ENCODE measurements around the gene RPRD2.

RPRD2 gene

DNA sequence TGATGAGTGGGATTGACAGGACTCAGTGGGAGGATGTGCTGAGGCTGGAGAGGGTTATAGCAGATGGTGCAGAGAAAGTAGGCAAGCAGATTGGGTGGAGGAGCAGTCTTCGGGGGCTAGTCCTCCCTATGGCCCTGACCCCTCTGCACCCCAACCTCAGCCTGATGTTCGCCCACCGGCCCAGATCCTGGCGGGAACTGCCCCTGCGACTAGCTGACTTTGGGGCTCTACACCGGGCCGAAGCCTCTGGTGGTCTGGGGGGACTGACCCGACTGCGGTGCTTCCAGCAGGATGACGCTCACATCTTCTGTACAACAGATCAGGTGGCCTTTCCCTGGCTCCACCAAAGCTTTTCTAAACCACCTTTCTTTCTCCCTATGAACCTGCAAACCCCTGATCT lies 134.4 kb downstream of the RPRD2 start:
- TF ChIP-seq GABPA (IDR thresholded peaks at IDR 0.05; ENCODE audit: low read depth), result no peak
- no peak for TF ChIP-seq SPI1 (IDR thresholded peaks at IDR 0.05; ENCODE audit: borderline replicate concordance, low read depth)
- TF ChIP-seq, protein P1, sequence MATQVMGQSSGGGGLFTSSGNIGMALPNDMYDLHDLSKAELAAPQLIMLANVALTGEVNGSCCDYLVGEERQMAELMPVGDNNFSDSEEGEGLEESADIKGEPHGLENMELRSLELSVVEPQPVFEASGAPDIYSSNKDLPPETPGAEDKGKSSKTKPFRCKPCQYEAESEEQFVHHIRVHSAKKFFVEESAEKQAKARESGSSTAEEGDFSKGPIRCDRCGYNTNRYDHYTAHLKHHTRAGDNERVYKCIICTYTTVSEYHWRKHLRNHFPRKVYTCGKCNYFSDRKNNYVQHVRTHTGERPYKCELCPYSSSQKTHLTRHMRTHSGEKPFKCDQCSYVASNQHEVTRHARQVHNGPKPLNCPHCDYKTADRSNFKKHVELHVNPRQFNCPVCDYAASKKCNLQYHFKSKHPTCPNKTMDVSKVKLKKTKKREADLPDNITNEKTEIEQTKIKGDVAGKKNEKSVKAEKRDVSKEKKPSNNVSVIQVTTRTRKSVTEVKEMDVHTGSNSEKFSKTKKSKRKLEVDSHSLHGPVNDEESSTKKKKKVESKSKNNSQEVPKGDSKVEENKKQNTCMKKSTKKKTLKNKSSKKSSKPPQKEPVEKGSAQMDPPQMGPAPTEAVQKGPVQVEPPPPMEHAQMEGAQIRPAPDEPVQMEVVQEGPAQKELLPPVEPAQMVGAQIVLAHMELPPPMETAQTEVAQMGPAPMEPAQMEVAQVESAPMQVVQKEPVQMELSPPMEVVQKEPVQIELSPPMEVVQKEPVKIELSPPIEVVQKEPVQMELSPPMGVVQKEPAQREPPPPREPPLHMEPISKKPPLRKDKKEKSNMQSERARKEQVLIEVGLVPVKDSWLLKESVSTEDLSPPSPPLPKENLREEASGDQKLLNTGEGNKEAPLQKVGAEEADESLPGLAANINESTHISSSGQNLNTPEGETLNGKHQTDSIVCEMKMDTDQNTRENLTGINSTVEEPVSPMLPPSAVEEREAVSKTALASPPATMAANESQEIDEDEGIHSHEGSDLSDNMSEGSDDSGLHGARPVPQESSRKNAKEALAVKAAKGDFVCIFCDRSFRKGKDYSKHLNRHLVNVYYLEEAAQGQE (IDR thresholded peaks at IDR 0.05; ENCODE audit: insufficient replicate concordance, low read depth), result no peak
- TF ChIP-seq, protein P2, sequence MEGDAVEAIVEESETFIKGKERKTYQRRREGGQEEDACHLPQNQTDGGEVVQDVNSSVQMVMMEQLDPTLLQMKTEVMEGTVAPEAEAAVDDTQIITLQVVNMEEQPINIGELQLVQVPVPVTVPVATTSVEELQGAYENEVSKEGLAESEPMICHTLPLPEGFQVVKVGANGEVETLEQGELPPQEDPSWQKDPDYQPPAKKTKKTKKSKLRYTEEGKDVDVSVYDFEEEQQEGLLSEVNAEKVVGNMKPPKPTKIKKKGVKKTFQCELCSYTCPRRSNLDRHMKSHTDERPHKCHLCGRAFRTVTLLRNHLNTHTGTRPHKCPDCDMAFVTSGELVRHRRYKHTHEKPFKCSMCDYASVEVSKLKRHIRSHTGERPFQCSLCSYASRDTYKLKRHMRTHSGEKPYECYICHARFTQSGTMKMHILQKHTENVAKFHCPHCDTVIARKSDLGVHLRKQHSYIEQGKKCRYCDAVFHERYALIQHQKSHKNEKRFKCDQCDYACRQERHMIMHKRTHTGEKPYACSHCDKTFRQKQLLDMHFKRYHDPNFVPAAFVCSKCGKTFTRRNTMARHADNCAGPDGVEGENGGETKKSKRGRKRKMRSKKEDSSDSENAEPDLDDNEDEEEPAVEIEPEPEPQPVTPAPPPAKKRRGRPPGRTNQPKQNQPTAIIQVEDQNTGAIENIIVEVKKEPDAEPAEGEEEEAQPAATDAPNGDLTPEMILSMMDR (IDR thresholded peaks at IDR 0.05; ENCODE audit: insufficient read depth, low read length), result no peak
- no peak for TF ChIP-seq POLR2AphosphoS5 (IDR thresholded peaks at IDR 0.05; ENCODE audit: low read depth)
- Histone ChIP-seq H3K4me3 (replicated peaks; ENCODE audit: insufficient read depth, low read length) (no peak overlapping the region), H3K27me3 (ENCODE audit: insufficient read depth, poor library complexity, severe bottlenecking) (no peaks in the 10 kb centered on the region), H3K27ac (replicated peaks) (no peak overlapping the region)
- DNase-seq (ENCODE audit: low read depth in 1 of 2, low spot score in 1 of 2), result no peak

DNA sequence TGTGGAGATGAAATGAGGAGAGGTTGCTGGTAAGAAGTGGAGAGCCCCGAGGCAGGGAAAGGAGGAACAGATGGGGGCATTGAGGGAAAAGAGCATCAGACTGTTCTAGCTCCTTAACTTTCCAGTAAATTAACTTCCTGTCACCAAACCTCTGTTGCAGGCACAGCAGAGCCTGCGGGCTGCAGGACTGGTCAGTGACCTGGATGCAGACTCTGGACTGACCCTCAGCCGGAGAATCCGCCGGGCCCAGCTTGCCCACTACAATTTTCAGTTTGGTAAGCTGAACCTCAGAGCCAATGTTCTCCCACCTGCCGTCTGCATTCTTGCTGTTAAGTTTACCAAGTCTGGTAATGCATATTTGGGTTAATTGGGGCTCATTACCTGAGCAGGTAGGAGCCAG lies 141.5 kb downstream of the RPRD2 start:
- no peak for TF ChIP-seq GABPA (IDR thresholded peaks at IDR 0.05; ENCODE audit: low read depth)
- TF ChIP-seq, protein P1 (IDR thresholded peaks at IDR 0.05; ENCODE audit: insufficient replicate concordance, low read depth), result no peak
- no peak for TF ChIP-seq POLR2AphosphoS5 (IDR thresholded peaks at IDR 0.05; ENCODE audit: low read depth)
- no peak for TF ChIP-seq SPI1 (IDR thresholded peaks at IDR 0.05; ENCODE audit: borderline replicate concordance, low read depth)
- TF ChIP-seq, protein P2 (IDR thresholded peaks at IDR 0.05; ENCODE audit: insufficient read depth, low read length), result no peak
- H3K27ac ChIP-seq (replicated peaks), result no peak overlapping the region
- no peak overlapping the region for H3K4me3 ChIP-seq (replicated peaks; ENCODE audit: insufficient read depth, low read length)
- no peak for DNase-seq (ENCODE audit: low read depth in 1 of 2, low spot score in 1 of 2)
- H3K27me3 ChIP-seq (ENCODE audit: insufficient read depth, poor library complexity, severe bottlenecking), result no peaks in the 10 kb centered on the region

DNA sequence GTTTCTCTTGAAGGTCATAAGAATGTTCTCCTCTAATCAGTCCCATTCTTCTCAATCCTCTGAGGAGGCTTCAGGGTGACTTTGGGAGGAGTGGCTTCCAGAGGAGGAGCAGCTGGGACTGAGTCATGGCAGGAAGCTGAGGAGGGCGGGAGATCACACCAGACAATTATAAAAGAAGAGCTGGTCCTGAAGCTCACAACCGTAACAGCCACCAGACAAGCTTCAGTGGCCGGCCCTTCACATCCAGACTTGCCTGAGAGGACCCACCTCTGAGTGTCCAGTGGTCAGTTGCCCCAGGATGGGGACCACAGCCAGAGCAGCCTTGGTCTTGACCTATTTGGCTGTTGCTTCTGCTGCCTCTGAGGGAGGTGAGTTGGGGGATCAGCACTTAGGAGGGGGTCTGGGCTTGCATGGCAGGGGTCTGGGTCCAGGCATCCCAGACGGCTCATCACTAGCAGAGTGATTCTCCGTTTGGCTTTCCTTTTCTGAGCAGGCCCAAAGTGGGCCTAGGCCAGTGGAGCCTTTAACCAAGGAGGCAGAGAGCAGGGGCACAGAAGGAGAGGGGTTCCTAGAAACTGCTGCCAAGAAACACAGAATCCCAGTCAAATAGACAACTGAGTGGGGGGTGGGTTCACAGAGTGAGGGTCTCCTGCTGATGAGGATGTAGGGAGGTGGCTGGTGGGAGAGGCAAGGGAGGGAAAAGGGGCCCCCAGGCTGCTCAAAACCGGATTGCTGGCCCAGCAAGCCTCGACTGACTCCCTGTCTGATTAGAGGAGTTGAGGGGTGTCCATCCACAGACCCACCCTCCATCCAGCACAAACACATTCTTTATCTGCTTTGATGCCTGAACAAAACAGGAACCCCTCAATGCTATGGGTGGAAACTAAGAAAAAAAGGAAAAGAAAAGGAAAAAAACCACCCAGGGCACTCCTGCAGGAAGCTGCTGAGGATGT lies 144.2 kb downstream of the RPRD2 start, which contains the start of gene ECM1:
Gene ECM1, plus strand, starts transcription at position 198 of the 953 bp plus-strand sequence. Its CDS starts 101 bp downstream, at position 299.
- no peak for TF ChIP-seq SPI1 (IDR thresholded peaks at IDR 0.05; ENCODE audit: borderline replicate concordance, low read depth)
- DNase-seq (ENCODE audit: low read depth in 1 of 2, low spot score in 1 of 2), result no peak
- no peaks in the 10 kb centered on the region for H3K27me3 ChIP-seq (ENCODE audit: insufficient read depth, poor library complexity, severe bottlenecking)
- no peak within 1 kb of the TSS for H3K27ac ChIP-seq (replicated peaks)
- no peak within 1 kb of the TSS for H3K4me3 ChIP-seq (replicated peaks; ENCODE audit: insufficient read depth, low read length)

DNA sequence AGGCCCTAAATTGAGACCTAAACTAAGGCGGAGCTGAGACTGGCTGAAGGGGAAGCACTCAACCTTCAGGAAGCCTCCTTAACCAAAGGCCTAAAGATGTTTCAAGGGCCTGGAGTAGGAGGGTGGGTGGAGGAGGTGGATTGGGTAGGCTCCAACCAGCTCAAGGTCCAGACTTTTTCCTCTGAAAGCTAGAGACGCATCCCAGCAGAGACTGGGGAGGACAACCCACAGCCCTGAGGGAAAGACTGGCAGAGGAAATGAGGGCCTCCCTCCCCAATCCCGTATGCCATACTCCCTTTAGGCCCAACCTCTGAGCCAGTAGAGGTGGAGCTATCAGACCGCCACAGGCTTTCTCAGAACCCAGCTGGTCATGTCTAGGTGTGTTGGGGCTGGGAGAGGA lies 145.0 kb downstream of the RPRD2 start:
- H3K27ac ChIP-seq (replicated peaks), result no peak overlapping the region

More for the DNA sequence above, 145.0 kb downstream of the RPRD2 start:
- H3K27me3 ChIP-seq (ENCODE audit: insufficient read depth, poor library complexity, severe bottlenecking), result no peaks in the 10 kb centered on the region
- TF ChIP-seq, protein P2 (IDR thresholded peaks at IDR 0.05; ENCODE audit: insufficient read depth, low read length), result no peak
- no peak for TF ChIP-seq SPI1 (IDR thresholded peaks at IDR 0.05; ENCODE audit: borderline replicate concordance, low read depth)
- no peak for TF ChIP-seq GABPA (IDR thresholded peaks at IDR 0.05; ENCODE audit: low read depth)
- no peak for TF ChIP-seq POLR2AphosphoS5 (IDR thresholded peaks at IDR 0.05; ENCODE audit: low read depth)
- TF ChIP-seq, protein P1 (IDR thresholded peaks at IDR 0.05; ENCODE audit: insufficient replicate concordance, low read depth), result no peak
- no peak for DNase-seq (ENCODE audit: low read depth in 1 of 2, low spot score in 1 of 2)
- H3K4me3 ChIP-seq (replicated peaks; ENCODE audit: insufficient read depth, low read length), result no peak overlapping the region
